ENCODE data around the gene SLC22A14.
"Not testable (repeated sequence)": the region's sequence is repeated elsewhere in the genome, so short reads cannot be mapped to it uniquely, and the experiment has no call there.

SLC22A14 gene

GRCh38 chr3:38313695-38314094, 31.6 kb downstream of the SLC22A14 start:
- DNase-seq (ENCODE audit: low spot score): no peak

- DNase-seq (ENCODE audit: low spot score): no peak
Measured at GRCh38 chr3:38314112-38314763, 32.1 kb downstream of the SLC22A14 start.

GRCh38 chr3:38314764-38315487, 32.8 kb downstream of the SLC22A14 start:
- no peak for DNase-seq (ENCODE audit: low spot score)

- DNase-seq (ENCODE audit: low spot score): no peak
Measured at GRCh38 chr3:38315488-38316230, 33.6 kb downstream of the SLC22A14 start.

GRCh38 chr3:38316356-38317191, 34.5 kb downstream of the SLC22A14 start:
- DNase-seq (ENCODE audit: low spot score): no peak

- no peak for DNase-seq (ENCODE audit: low spot score)
Measured at GRCh38 chr3:38317192-38317759, 35.2 kb downstream of the SLC22A14 start.

- no peak for DNase-seq (ENCODE audit: low spot score)
Measured at GRCh38 chr3:38318766-38319671, 36.9 kb downstream of the SLC22A14 start.

- not testable (repeated sequence) for DNase-seq (ENCODE audit: low spot score)
Measured at GRCh38 chr3:38320638-38321037, 38.5 kb downstream of the SLC22A14 start.

GRCh38 chr3:38323060-38323459, 41.0 kb downstream of the SLC22A14 start:
- no peak for DNase-seq (ENCODE audit: low spot score)

- no peak for DNase-seq (ENCODE audit: low spot score)
Measured at GRCh38 chr3:38325256-38325655, 43.2 kb downstream of the SLC22A14 start.

- DNase-seq (ENCODE audit: low spot score): no peak
Measured at GRCh38 chr3:38327335-38328009, 45.4 kb downstream of the SLC22A14 start.

- no peak for DNase-seq (ENCODE audit: low spot score)
Measured at GRCh38 chr3:38331257-38332022, 49.3 kb downstream of the SLC22A14 start.

GRCh38 chr3:38332201-38332600, 50.1 kb downstream of the SLC22A14 start:
- DNase-seq (ENCODE audit: low spot score): no peak

GRCh38 chr3:38334142-38335055, 52.3 kb downstream of the SLC22A14 start:
- no peak for DNase-seq (ENCODE audit: low spot score)

GRCh38 chr3:38335263-38335662, 53.2 kb downstream of the SLC22A14 start:
- DNase-seq (ENCODE audit: low spot score): no peak

- DNase-seq (ENCODE audit: low spot score): no peak
Measured at GRCh38 chr3:38337703-38338102, 55.6 kb downstream of the SLC22A14 start.

- DNase-seq (ENCODE audit: low spot score): no peak
Measured at GRCh38 chr3:38343797-38344594, 61.9 kb downstream of the SLC22A14 start.
